ENCODE data around the gene ALKBH8.
A peak's percentile ranks its signal among the peaks of the same experiment; 100 is the strongest.

The ALKBH8 gene

GRCh38 chr11:107457558-107458271, 107.8 kb downstream of the ALKBH8 start, which contains the start of gene CWF19L2:
Gene CWF19L2, minus strand, starts transcription at chr11:107457825. Its CDS starts 9 bp downstream, at chr11:107457816.
- Histone ChIP-seq H2AFZ (ENCODE audit: low read depth, low read length, severe bottlenecking) (peak within 1 kb of the TSS; percentile 81), H3K4me2 (ENCODE audit: low read depth, low read length, poor library complexity, severe bottlenecking) (peak within 1 kb of the TSS; percentile 97), H3F3A (ENCODE audit: insufficient read depth) (no peaks in the 10 kb centered on the region), H4K20me1 (ENCODE audit: low read depth, low read length) (no peaks in the 10 kb centered on the region), H3K27ac (ENCODE audit: low read depth, low read length) (peak within 1 kb of the TSS; percentile 50), H3K79me2 (ENCODE audit: insufficient read depth, low read length) (peaks cover 22% of the 10 kb centered on the region), H3K36me3 (ENCODE audit: low read length) (peaks cover 8% of the 10 kb centered on the region; the same call in 1 of the 2 replicates), H3K9me2 (replicated peaks; ENCODE audit: insufficient read depth, low read length) (no peaks in the 10 kb centered on the region), H3K9ac (ENCODE audit: low read length) (peak within 1 kb of the TSS; percentile 72), H3K4me3 (ENCODE audit: insufficient read depth, low read length, poor library complexity, severe bottlenecking) (peak within 1 kb of the TSS; percentile 73), H3K9me3 (ENCODE audit: insufficient read depth, low read length) (no peaks in the 10 kb centered on the region), H3K27me3 (ENCODE audit: low read length) (no peaks in the 10 kb centered on the region)
- TF ChIP-seq, protein P1, sequence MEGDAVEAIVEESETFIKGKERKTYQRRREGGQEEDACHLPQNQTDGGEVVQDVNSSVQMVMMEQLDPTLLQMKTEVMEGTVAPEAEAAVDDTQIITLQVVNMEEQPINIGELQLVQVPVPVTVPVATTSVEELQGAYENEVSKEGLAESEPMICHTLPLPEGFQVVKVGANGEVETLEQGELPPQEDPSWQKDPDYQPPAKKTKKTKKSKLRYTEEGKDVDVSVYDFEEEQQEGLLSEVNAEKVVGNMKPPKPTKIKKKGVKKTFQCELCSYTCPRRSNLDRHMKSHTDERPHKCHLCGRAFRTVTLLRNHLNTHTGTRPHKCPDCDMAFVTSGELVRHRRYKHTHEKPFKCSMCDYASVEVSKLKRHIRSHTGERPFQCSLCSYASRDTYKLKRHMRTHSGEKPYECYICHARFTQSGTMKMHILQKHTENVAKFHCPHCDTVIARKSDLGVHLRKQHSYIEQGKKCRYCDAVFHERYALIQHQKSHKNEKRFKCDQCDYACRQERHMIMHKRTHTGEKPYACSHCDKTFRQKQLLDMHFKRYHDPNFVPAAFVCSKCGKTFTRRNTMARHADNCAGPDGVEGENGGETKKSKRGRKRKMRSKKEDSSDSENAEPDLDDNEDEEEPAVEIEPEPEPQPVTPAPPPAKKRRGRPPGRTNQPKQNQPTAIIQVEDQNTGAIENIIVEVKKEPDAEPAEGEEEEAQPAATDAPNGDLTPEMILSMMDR (IDR thresholded peaks at IDR 0.05; ENCODE audit: insufficient read depth, low read length, poor library complexity, severe bottlenecking), result no peak
- TF ChIP-seq EZH2phosphoT487 (conservative IDR thresholded peaks at IDR 0.05; ENCODE audit: low read length), result no peak

DNA sequence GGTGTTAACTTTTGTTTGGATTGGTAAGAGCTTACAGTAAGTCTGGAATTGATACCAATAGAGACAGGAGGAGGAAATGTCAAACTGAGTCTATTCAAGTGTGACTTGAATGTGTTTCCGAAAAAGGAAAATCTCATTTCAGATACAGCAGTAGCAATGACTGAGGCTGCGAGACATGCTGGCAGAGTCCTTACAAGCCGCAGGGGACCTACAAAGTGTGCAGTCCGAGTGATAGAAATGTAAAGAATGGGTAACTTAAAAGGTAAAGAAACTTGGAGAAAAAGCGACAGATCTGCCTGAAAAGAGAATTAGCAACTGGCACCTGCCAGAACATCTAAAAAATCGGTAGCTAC, 108.4 kb downstream of the ALKBH8 start:
- Histone ChIP-seq H3K9me2 (replicated peaks; ENCODE audit: insufficient read depth, low read length) (no peaks in the 10 kb centered on the region), H2AFZ (ENCODE audit: low read depth, low read length, severe bottlenecking) (peak overlapping the region; percentile 81), H4K20me1 (ENCODE audit: low read depth, low read length) (no peaks in the 10 kb centered on the region), H3K36me3 (ENCODE audit: low read length) (peaks cover 11% of the 10 kb centered on the region; the same call in 1 of the 2 replicates), H3K27me3 (ENCODE audit: low read length) (no peaks in the 10 kb centered on the region), H3K9ac (ENCODE audit: low read length) (peak overlapping the region; percentile 72), H3F3A (ENCODE audit: insufficient read depth) (no peaks in the 10 kb centered on the region), H3K79me2 (ENCODE audit: insufficient read depth, low read length) (peaks cover 22% of the 10 kb centered on the region), H3K9me3 (ENCODE audit: insufficient read depth, low read length) (no peaks in the 10 kb centered on the region), H3K4me3 (ENCODE audit: insufficient read depth, low read length, poor library complexity, severe bottlenecking) (peak overlapping the region; percentile 73), H3K27ac (ENCODE audit: low read depth, low read length) (peak overlapping the region; percentile 50), H3K4me2 (ENCODE audit: low read depth, low read length, poor library complexity, severe bottlenecking) (peak overlapping the region; percentile 97)
- TF ChIP-seq, protein P1 (IDR thresholded peaks at IDR 0.05; ENCODE audit: insufficient read depth, low read length, poor library complexity, severe bottlenecking), result no peak
- TF ChIP-seq EZH2phosphoT487 (conservative IDR thresholded peaks at IDR 0.05; ENCODE audit: low read length), result no peak

DNA sequence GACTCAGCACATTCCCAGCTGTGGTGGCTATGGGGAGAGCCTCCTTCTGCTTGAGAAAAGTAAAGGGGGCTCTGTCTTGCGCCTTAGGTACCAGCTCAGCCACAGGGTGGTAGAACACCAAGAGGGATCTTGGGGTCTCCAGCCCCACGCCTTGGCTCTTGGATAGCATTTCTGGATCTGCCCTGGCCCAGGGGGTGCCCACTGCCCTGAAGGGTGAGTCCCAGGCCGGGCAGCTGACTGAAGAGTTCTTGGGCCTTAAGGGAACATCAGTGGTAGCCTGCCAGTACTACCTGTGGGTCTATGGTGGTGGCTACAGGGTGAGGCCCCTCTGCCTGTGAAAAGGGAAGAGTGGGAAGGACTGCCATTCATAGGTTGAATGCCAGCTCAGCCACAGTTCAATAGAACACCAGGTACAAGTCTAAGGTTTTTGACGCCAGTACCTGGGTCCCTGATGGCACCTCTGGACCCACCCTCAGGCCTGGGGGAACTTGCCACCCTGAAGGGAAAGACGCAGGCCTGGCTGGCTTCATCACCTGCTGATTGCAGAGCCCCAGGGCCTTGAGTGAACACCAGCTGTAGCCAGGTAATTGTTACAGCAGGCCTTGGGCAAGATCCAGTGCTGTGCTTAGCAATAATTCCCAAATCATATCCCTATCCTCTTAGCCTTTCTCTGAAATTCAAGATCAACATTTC, 111.8 kb downstream of the ALKBH8 start:
- H3F3A ChIP-seq (ENCODE audit: insufficient read depth), result no peaks in the 10 kb centered on the region; the same call in 1 of the 2 replicates
- H3K9me3 ChIP-seq (ENCODE audit: insufficient read depth, low read length), result no peaks in the 10 kb centered on the region
- no peaks in the 10 kb centered on the region for H3K27me3 ChIP-seq (ENCODE audit: low read length)
- H3K27ac ChIP-seq (ENCODE audit: low read depth, low read length), result no peak overlapping the region
- H3K9me2 ChIP-seq (replicated peaks; ENCODE audit: insufficient read depth, low read length), result no peaks in the 10 kb centered on the region
- peaks cover 37% of the 10 kb centered on the region for H3K79me2 ChIP-seq (ENCODE audit: insufficient read depth, low read length)
- H3K4me3 ChIP-seq (ENCODE audit: insufficient read depth, low read length, poor library complexity, severe bottlenecking), result no peak overlapping the region
- no peak overlapping the region for H3K4me2 ChIP-seq (ENCODE audit: low read depth, low read length, poor library complexity, severe bottlenecking)
- TF ChIP-seq EZH2phosphoT487 (conservative IDR thresholded peaks at IDR 0.05; ENCODE audit: low read length), result no peak
- TF ChIP-seq, protein P1 (IDR thresholded peaks at IDR 0.05; ENCODE audit: insufficient read depth, low read length, poor library complexity, severe bottlenecking), result no peak
- no peaks in the 10 kb centered on the region for H4K20me1 ChIP-seq (ENCODE audit: low read depth, low read length)
- peaks cover 16% of the 10 kb centered on the region; the same call in 1 of the 2 replicates for H3K36me3 ChIP-seq (ENCODE audit: low read length)
- no peak overlapping the region for H2AFZ ChIP-seq (ENCODE audit: low read depth, low read length, severe bottlenecking)
- no peak overlapping the region for H3K9ac ChIP-seq (ENCODE audit: low read length)
